Fibroblast of skin of right biceps (primary cell): Measurements from ENCODE around the gene SV2C.
A peak's percentile ranks its signal among the peaks of the same experiment; 100 is the strongest.
"Not testable (repeated sequence)": the region's sequence is repeated elsewhere in the genome, so short reads cannot be mapped to it uniquely, and the experiment has no call there.

Experiments used
- DNase-seq: peaks from one replicate; pipeline ENCODE4 v3.0.0-alpha.2; 2013

SV2C gene

DNA sequence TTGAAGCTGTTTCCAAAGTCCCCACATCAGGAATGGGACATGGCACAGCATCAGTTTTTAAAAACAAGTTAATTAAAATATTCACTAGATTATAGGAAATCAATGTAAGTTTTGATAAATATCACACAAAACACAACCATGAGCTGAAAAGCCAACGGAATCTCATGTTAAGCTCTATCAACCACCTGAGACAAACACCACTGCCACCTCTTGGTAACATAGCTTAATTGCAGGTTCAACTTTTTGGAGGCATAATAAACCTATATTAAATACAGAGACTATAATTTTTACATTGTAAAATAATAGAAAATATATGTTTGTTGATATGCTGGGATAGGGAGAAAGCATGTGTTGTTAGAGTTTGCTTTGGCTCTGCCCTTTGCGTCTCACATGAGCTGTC, 126.1 kb downstream of the SV2C start:
- DNase-seq = no peak

DNA sequence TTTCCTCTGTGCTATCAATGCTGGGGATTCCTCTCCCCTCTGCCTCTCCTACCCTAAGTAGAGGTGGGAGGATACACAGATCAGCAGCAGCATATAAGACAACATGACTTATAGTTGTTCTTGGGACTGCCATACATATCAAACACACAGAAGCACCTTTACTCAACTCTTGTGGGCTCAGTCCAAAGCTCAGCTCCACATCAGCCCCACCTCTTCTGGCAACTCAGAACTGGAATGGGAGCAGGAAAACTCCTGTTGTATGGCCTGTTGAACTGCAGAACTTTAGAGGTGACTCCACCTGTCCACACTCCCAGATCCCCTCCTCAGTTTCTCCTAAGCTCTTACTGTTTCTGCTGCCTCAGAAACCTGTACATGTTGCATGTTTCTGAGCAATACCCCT, 127.8 kb downstream of the SV2C start:
- DNase-seq = no peak

DNA sequence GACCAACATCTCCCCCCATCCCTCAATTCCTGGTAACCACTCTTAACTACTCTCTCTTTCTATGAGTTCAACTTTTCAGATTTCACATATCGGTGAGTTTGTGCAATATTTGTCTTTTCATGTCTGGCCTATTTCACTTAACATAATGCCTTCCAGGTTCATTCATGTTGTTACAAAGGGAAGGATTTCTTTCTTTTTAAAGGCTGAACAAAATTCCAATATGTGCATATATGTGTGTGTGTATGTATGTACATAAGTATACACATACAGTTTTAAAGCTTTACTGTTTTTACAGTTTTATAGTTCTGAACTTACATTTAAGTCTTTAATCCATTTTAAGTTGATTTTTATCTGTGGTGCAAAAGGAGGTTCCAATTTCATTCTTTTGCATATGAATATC, 130.7 kb downstream of the SV2C start:
- no peak for DNase-seq

DNA sequence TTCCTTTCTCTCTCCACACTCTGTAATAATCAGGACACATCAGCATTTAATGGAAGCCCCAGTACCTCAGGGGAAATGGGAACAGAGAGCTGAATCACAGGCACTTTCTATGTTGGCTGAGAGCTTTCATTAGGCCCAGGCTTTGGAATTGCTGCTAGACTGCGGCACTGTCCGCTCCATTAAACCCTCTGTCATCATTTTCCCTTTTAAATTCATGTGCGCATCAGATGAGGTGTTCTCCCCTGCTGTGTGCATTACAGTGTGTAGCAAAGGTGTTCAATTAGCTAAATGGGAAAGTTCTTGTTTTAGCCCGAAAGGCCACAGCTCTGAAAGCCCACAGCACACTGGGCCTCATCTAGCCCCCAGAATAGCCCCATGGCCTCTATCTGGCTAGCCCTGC, 133.6 kb downstream of the SV2C start:
- DNase-seq = no peak

DNA sequence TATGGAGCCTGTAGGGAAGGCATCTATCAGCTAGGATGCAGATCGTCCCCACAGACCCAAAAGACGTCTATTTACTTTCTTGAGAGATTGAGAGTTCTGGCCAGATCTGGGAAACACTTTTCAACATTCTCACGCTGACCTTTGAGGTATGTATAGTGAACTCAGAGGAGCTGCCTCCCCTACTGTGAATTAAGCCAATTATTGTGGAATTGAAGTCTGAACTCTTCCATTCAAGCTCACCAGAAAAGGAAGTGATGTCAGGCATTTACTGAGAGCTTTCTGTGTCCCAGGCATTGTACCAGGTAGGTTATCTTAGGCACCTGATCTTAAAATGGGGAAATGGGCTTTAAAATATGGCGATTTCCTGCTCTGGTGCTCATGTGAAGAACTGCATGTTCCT, 136.5 kb downstream of the SV2C start:
- no peak for DNase-seq

DNA sequence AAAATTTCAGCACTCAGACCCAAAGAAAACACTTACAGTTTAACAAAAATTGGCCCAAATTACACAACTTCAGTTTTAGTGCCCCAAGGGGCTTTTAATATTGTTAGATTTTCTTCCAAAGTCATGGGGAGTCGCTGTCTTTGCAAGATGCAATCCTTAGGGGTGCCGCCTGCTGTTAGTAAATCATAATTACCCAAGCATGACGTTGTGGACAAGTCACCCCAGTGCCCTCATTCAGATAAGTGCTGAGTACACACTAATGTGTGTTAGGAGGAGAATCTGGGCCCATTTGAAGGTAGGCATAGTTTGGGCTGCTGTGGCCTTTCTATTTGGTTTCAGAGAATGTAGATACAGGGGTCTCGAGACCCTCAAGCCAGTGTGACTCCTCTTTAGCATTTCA, 138.1 kb downstream of the SV2C start:
- no peak for DNase-seq

DNA sequence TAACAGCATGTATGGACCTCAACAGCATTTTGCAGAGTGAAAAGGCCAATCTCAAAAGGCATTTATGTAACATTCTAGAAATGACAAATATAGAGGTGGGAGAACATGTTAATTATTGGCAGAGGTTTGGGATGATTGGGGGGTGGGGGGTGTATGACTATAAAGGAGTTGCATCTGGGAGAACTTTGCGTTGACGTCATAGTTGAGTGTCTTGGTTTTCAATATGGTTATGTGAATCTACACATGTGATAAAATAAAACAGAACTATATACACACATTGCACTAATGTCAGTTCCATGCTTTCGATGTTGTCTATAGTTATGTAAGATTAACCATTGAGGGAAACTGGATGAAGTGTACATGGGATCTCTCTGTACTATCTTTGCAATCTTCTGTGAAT, 139.1 kb downstream of the SV2C start:
- no peak for DNase-seq

DNA sequence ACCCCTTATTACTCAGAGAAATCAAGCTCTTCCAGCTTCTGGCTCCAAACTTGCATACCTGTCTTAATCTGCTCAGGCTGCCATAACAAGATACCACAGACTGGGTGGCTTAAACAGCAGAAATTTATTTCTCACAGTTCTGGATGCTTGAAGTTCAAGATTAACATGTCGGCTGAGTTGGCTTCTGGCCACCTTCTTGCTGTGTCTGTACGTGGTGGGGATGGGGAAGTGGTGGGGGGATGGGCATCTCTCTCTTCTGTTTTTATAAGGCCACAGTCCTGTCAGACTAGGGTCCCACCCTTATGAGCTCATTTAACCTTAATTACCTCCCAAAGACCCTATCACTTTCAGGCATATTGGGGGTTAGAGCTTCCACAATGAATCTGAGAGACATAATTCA, 140.5 kb downstream of the SV2C start:
- no peak for DNase-seq

DNA sequence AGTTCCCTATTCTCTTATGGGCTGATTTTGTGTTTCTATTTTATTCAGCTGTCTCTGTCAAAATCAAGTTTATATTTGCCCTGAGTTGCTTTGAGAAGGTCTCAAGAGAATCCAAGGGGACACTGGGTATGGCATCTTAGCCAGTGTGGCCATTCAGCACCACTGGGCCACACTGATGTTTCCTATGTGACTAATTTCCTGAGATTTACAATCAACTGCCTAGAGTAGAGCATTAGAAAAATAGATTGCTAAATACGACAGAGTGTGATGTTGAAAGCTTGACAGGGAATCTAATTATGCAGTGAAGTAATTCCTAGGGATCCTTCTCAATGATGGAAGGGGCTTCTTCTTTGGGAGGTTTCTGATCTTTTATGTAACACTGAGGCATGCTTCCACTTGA, 141.7 kb downstream of the SV2C start:
- DNase-seq = no peak

DNA sequence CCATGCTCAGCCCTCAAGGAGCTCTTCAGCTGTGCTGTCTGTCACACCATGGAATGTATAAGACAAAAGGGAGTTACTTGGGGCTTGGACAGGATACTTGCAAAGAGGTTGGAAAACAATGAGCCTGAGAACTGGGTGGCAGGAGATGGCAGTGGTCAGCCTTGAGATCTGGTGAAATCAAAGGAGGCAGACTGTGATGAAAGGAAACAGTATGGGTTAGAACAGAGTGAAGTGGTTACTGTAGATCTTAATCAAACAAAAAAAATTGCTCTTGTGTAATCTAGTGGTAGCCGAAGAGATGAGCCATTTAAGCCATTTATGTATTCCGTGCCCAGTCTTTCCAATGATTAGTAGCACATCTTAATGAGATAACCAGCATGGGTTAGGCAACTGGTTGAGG, 142.2 kb downstream of the SV2C start:
- DNase-seq = no peak

DNA sequence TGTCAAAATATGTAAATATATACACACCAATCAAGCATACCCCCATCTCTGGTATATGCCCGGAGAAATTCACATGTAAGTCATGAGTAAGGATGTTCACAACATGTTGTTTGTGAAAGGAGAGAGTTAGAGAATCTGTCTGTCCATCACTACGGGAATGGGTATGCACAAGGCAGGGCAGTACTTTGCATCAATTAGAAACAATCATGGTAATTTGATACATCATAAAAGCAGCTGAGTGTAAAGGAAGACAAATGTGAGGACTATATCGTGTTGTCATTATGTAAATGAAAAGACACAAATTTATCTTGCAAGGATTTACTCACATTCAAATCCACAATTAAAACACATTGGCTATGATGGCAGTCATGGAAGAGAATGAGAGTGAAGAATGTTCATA, 146.7 kb downstream of the SV2C start:
- DNase-seq = no peak

DNA sequence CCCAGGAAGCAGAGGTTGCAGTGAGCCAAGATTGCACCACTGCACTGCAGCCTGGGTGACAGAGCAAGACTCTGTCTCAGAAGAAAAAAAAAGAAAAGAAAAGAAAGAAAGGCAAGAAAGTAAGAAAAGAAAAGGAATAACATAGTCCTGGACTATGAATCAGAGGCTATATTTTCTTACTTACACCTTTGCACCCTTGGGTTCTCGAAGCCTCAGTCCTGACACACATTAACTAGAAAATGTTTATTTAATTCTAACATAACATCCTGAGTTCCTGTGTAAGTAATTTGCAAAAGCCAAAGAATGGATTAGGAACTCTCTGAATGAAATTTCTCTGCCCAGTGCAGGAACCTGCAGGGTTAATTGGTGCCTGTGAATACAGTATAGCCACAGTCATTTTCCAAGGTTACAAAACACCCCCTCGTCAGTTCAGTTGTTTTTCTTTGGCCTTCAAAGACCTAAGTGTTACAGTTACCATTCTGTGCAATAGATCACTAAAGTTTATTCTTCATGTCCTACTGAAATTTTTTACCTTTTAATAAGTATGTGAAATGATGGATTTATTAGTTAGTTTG, 147.6 kb downstream of the SV2C start:
- DNase-seq = no peak

DNA sequence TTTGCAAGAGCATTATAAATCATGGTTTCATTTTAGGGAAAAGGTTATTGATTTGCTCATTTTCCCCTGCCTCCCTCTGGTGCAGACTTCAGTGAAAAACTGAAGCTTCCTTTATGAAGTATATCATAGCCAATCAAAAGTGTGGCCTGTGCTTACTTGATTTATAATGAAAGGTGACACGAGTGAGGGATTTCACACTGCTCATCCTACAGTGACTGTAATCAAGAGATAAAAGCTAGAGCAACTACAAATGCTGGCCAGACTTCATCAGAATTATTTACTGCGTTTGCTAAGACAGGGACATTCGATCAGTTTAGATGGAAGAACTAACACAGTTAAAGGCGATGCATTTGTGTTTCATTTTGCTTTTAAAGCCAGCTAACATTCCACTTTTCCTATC, 151.5 kb downstream of the SV2C start:
- no peak for DNase-seq

DNA sequence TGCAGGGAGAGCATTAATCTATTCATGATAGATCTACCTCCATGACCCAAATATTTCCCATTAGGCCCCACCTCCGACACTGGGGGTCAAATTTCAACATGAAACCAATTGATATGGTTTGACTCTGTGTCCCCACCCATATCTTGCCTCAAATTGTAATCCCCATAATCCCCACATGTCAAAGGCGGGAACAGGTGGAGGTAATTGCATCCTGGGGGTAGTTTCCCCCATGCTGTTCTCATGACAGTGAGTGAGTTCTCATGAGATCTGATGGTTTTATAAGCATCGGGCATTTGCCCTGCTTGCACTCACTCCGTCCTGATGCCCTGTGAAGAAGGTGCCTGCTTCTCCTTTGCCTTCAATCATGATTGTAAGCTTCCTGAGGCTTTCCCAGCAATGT, 153.5 kb downstream of the SV2C start:
- no peak for DNase-seq

DNA sequence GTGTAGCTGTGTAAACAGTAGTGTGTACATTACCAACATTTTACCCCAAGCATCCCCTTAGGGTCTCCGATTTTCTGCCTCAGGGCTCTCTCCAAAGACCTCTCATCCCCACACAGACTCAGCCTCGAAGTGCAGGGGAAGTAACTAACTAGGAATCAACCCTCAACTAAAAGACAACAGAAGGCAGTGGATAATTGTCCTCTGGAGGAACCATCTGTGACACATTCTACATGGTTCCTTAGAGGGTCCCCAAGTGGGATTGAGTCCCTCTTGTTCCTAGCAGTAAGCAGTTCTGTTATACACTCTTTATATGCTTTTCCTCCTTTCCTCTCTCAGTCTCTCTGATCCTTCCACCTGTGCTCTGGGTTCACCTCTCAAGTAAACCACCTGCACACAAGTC, 157.2 kb downstream of the SV2C start:
- no peak for DNase-seq

DNA sequence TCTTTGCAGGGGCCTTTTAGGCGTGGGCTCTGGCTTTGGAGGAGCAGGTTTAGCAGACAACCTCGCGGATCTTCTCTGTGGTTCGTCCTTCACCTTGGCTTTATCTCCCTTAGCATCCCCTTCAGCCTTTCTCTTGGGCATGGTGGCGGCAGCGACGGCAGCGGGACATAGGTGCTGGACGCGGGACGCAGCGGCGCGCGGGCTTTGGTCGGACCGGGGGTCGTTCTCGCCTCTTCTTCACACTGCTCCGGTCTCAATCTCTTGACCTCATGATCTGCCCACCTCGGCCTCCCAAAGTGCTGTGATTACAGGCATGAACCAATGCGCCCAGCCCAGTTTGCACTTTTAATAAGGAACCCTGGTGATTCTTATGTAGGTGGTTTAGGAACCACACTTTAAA, 159.0 kb downstream of the SV2C start:
- not testable (repeated sequence) for DNase-seq

DNA sequence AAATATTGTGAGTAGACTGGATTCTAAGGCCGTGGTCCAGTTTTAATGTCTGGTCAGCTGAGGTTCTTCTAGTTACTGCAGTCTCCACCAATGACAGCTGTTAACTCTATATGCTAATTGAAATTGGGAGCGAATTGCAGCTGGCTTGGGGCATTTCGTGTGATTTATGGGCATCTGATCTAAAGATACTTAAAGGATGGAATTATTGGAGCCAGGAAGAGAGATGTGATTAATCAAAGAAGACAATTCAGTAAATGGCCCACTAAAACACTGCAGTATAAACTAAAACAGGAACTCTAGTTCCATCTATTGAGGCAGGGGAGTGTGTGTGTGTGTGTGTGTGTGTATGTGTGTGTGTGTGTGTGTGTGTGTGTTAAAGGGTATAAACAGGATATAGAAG, 162.4 kb downstream of the SV2C start:
- no peak for DNase-seq

DNA sequence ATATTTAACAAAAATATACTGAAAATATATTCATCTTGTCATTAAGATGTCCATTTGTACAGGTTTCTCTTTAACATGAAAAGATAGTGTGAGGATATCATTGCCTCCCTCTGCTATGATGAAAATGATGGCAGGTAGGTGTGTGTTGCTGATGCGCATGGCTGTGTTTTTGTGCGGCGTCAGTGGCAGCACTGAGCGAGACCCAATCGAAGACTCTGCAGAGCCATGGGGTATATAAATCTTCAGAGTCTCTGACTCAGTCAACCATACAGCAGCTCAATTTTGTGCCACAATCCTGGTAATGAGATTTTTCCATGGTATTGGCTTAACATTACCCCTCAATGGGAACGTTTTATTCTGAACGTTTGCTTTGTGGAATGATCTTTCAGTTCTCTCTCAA, 166.4 kb downstream of the SV2C start:
- DNase-seq = no peak

DNA sequence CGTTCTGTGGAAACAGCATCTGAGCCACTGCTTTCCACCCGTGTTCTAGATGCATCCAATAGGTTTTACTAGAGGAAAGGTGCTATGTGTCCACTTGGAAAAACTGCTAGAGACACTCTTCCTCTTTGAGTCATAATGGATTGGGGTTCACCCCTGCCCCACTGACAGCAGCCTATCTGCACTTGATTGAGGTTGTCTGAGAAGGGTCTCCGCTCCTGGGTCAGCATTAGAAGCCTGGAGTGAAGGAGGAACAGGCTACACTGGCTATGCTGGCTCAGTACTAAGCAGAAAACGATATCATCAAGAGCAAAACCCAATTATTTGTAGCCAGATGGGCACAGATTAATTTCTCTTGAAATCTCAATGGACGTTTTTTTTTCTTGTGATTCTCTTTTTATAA, 167.3 kb downstream of the SV2C start:
- DNase-seq = no peak

DNA sequence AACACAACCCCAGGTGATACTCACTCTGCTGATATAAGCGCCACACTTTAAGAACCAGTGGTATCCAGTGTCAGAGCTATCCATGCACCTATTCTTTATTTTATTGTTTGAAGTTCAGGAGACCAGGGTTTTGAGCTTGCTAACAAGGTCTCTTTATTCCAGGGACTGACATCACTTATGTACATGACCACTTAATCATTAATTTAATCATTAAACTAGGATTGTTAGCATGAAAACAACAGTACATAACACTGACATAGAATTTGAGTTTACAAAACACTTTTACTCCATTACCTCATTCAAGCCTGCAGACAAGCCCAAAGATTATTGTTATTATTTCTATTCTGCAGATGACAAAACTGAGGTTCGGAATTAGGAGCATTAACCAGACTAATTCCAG, 168.5 kb downstream of the SV2C start:
- DNase-seq = no peak

DNA sequence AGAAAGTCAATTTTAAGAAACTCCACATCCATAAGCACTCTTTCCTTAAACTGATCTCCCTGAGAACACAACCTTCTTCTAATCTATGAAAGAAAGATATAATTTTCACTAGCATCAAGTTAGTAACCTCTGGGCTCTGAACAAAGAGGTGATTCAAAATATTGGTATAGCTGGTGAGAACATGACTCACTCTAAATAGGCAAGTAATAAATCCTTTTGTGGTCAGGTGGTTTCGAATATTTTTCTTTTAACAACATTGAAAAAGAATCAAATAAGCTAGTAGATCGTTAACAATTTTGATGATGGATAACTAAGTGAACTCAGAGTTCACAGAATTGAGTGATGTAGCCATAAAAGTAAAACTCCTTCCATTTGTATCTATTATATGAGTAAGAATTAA, 169.3 kb downstream of the SV2C start:
- DNase-seq = peak; percentile 5

DNA sequence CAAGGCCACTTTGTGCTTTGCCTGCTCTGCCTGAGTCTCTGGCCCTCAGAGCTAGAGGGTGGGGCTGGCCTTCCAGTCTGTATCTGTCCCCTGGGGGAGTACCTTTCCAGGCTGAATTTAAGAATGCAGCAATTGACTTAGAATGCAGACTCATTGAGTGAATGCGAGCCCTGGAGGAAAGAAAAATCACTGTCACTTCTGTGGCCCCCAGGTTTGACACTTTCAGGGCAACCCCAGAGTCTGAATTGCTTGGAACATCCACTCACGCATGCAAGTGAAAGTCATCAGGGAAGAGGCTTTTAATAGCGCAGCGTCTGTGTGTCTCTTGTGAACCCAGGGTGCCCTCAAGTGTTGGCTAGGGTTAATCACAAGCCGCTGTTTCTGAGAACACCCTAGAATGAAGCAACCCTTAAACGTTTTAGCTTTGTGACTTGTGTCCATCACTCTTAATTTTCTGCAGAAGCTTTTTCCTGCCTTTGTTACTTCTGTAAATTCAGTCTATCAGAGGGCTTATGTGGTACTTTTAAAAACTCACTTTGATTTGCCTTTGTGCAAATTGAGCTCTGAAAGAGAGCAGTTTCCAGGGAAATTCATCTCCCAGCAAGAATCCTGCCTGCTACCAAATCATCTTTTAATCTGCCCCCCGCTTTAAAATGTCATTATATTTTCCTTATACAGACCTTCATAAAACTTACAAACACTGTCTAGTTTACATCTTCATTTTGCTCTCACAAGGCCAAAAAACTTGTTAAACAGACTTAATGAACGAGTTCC, 173.1 kb downstream of the SV2C start:
- peak; percentile 59 for DNase-seq

DNA sequence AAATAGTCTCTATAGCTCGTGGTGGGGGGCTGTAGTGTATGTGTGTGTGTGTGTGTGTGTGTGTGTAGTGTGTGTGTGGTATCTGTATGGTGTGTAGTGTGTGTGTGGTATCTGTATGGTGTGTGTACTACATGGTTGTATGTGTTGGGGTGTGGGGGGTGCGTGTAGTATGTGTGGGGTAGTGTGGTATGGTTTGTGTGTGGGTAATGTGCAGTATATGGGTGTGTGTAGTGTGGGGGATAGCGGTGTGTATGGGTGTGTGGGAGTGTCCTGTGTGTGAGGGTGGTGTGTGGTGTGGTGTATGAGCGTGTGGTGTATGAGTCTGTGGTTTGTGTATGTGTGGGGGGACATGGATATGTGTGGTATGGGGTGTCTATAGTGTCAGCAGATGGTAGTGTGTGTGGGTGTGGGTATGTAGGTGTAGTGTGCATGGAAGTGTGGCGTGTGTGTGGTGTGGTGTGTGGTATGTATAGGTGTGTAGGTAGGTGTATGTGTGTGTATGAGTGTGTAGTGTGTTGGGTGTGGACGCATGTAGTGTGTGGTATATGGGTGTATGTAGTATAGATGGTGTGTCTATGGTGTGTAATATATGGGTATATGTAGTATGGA, 174.1 kb downstream of the SV2C start:
- DNase-seq = no peak

DNA sequence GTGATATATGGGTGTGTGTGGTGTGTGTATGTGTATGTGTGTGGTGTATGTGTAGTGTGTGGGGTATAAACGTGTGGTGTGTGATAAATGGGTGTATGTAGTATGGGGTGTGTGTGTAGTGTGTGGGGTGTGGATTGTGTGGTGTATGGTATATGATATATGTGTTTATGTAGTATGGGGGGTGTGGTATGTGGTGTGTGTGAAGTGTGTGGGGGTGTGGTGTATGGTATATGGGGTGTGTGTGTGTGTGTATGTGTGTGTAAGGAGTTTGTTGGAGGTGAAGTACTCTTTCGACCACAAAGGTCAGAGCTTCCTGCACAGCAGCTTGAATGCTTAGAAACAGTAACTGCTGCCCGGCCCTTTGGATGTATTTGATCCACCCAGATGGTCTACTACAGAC, 174.7 kb downstream of the SV2C start:
- DNase-seq = no peak

DNA sequence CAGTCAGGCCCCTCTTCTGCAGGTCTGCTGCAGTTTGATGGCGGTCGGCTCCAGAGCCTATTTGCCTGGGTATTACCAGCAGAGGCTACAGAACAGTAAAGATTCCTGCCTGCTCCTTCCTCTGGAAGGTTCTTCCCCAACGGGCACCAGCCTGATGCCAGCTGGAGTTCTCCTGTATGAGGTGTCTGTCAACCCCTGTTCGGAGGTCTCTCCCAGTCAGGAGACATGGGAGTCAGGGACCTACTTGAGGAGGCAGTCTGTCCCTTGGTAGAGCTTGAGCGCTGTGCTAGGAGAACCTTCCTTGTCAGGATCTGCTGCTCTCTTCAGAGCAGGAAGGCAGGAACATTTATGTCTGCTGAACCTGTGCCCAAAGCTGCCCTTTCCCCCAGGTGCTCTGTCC, 181.5 kb downstream of the SV2C start:
- no peak for DNase-seq
